H1 (cell line): Measurements from ENCODE around the gene FNDC3A. TPM values are rescaled to one million over a fixed set of nuclear protein-coding genes. Genes with fewer than 3 reads are reported as not detected.

Source experiments
- CTCF ChIA-PET: fragments of 300-600 bp; sonication (Branson Sonifier 250); formaldehyde crosslinking; loops from one replicate; lab custom pipeline; 2021; ENCODE audit not compliant: partially characterized antibody; lab: Charles Lee
- POLR2A ChIA-PET: fragments of 300-600 bp; sonication (Branson Sonifier 250); formaldehyde crosslinking; loops from one replicate; lab custom pipeline; 2021; ENCODE audit warnings: inconsistent platforms; ENCODE audit not compliant: partially characterized antibody; lab: Charles Lee
- DNase-seq, 2 experiments: peaks; one replicate each; pipeline versions ENCODE4 v3.0.0 to v3.0.0-alpha.2; 2010 to 2022; ENCODE audit warnings: low spot score in 2 of 2, low read depth in 1 of 2, mixed read lengths in 1 of 2
- FAIRE-seq: peaks from 2 replicates; lab custom pipeline; 2011; peaks lifted over from hg19 to GRCh38; lab: Jason Lieb, UNC
- H2AFZ ChIP-seq: 2 replicates; pipeline ENCODE4 v1.8.1; 2012; ENCODE audit warnings: low read length, inconsistent platforms
- H2AK5ac ChIP-seq: 2 replicates; pipeline ENCODE4 v1.6.1; 2013; ENCODE audit warnings: low read depth, low read length
- H2BK120ac ChIP-seq: replicated peaks from 2 replicates; pipeline ENCODE3; 2013; ENCODE audit warnings: low read depth, low read length, inconsistent platforms
- H2BK12ac ChIP-seq: 2 replicates; pipeline ENCODE4 v1.6.1; 2013; ENCODE audit warnings: low read depth, low read length
- H2BK15ac ChIP-seq: 2 replicates; pipeline ENCODE4 v1.6.1; 2013; ENCODE audit warnings: low read length
- H2BK20ac ChIP-seq: 2 replicates; pipeline ENCODE4 v1.6.1; 2013; ENCODE audit warnings: low read length
- H2BK5ac ChIP-seq: 2 replicates; pipeline ENCODE4 v1.6.1; 2013; ENCODE audit warnings: low read depth, low read length
- H3K14ac ChIP-seq: 2 replicates; pipeline ENCODE4 v1.6.1; 2013; ENCODE audit warnings: inconsistent platforms; ENCODE audit not compliant: insufficient read length
- H3K18ac ChIP-seq: 2 replicates; pipeline ENCODE4 v1.6.1; 2013; ENCODE audit warnings: low read length; ENCODE audit errors: extremely low read depth
- H3K23ac ChIP-seq: 2 replicates; pipeline ENCODE4 v1.6.1; 2013; ENCODE audit warnings: inconsistent platforms; ENCODE audit not compliant: insufficient read length
- H3K23me2 ChIP-seq: 2 replicates; pipeline ENCODE4 v1.6.1; 2013; ENCODE audit warnings: low read depth, low read length
- H3K27ac ChIP-seq: 2 replicates; pipeline ENCODE4 v1.6.1; 2011; ENCODE audit warnings: low read depth, low read length, inconsistent platforms
- H3K27me3 ChIP-seq, 4 experiments: replicated peaks in 1 of 4; 1 replicate in 1 of 4; 2 replicates in 3 of 4; pipeline versions ENCODE4 v1.6.1 to v1.8.1; 2011 to 2013; ENCODE audit warnings: low read length in 3 of 4, mild to moderate bottlenecking in 3 of 4, inconsistent platforms in 2 of 4, mixed read lengths in 2 of 4, moderate library complexity in 1 of 4; ENCODE audit not compliant: control insufficient read depth in 3 of 4, insufficient read depth in 3 of 4; ENCODE audit errors: extremely low read depth in 1 of 4
- H3K36me3 ChIP-seq, 4 experiments: 2 replicates each; pipeline versions ENCODE4 v1.6.1 to v1.8.1; 2011 to 2013; ENCODE audit warnings: mild to moderate bottlenecking in 4 of 4, low read length in 3 of 4, moderate library complexity in 2 of 4, control low read depth in 1 of 4, inconsistent platforms in 1 of 4; ENCODE audit not compliant: insufficient read depth in 4 of 4, control insufficient read depth in 2 of 4
- H3K4ac ChIP-seq: replicated peaks from 2 replicates; pipeline ENCODE3; 2013; ENCODE audit warnings: low read length, low read depth, mixed read lengths, inconsistent platforms; ENCODE audit not compliant: insufficient read length
- H3K4me1 ChIP-seq, 4 experiments: replicated peaks in 1 of 4; 1 replicate in 1 of 4; 2 replicates in 3 of 4; pipeline versions ENCODE4 v1.6.1 to v1.8.1; 2011 to 2013; ENCODE audit warnings: low read length in 3 of 4, inconsistent platforms in 2 of 4, mixed read lengths in 1 of 4; ENCODE audit not compliant: insufficient read depth in 4 of 4, control insufficient read depth in 3 of 4
- H3K4me2 ChIP-seq, 2 experiments: 2 replicates each; pipeline versions ENCODE4 v1.6.1 to v1.8.1; 2011 to 2013; ENCODE audit warnings: low read depth in 2 of 2, low read length in 2 of 2, control low read depth in 1 of 2, inconsistent platforms in 1 of 2, mild to moderate bottlenecking in 1 of 2; ENCODE audit not compliant: insufficient read depth in 1 of 2
- H3K4me3 ChIP-seq, 4 experiments: fragments of 200-600, 300-600 bp in 1 of 4; sonication (generic), shearing (Covaris generic), sonication (Bioruptor Twin) in 1 of 4; 2 replicates each; pipeline versions ENCODE4 v1.5.1 to v1.8.1; 2011 to 2016; ENCODE audit warnings: low read length in 4 of 4, low read depth in 3 of 4, control low read depth in 2 of 4, inconsistent platforms in 2 of 4, mild to moderate bottlenecking in 2 of 4, mixed read lengths in 1 of 4, moderate library complexity in 1 of 4; ENCODE audit not compliant: insufficient read depth in 2 of 4; ENCODE audit errors: extremely low read depth in 1 of 4
- H3K56ac ChIP-seq: replicated peaks from 2 replicates; pipeline ENCODE3; 2013; ENCODE audit warnings: low read depth, mild to moderate bottlenecking, mixed read lengths, low read length, inconsistent platforms; ENCODE audit not compliant: insufficient read length
- H3K79me1 ChIP-seq: 2 replicates; pipeline ENCODE4 v1.6.1; 2013; ENCODE audit warnings: low read depth, low read length, control low read depth
- H3K79me2 ChIP-seq, 2 experiments: 2 replicates each; pipeline versions ENCODE4 v1.6.1 to v1.8.1; 2012 to 2013; ENCODE audit warnings: low read length in 2 of 2, mild to moderate bottlenecking in 2 of 2, inconsistent platforms in 1 of 2; ENCODE audit not compliant: insufficient read depth in 2 of 2, control insufficient read depth in 1 of 2
- H3K9ac ChIP-seq, 4 experiments: replicated peaks in 1 of 4; 1 replicate in 1 of 4; 2 replicates in 3 of 4; pipeline versions ENCODE4 v1.6.1 to v1.8.1; 2011 to 2013; ENCODE audit warnings: low read depth in 3 of 4, low read length in 3 of 4, control low read depth in 2 of 4, mild to moderate bottlenecking in 2 of 4, moderate library complexity in 2 of 4, inconsistent platforms in 1 of 4; ENCODE audit errors: extremely low read depth in 1 of 4
- H3K9me3 ChIP-seq, 2 experiments: 2 replicates each; pipeline versions ENCODE4 v1.6.1 to v1.8.1; 2012 to 2013; ENCODE audit warnings: mild to moderate bottlenecking in 2 of 2, moderate library complexity in 2 of 2, control low read depth in 1 of 2, inconsistent platforms in 1 of 2, low read depth in 1 of 2, low read length in 1 of 2, mixed read lengths in 1 of 2; ENCODE audit not compliant: insufficient read depth in 2 of 2
- H4K20me1 ChIP-seq, 2 experiments: replicated peaks in 1 of 2; 2 replicates each; pipeline versions ENCODE3 to v1.8.1; 2011 to 2013; ENCODE audit warnings: inconsistent platforms in 2 of 2, low read length in 2 of 2, mild to moderate bottlenecking in 1 of 2; ENCODE audit not compliant: insufficient read depth in 2 of 2, control insufficient read depth in 1 of 2
- H4K5ac ChIP-seq: 2 replicates; pipeline ENCODE4 v1.6.1; 2013; ENCODE audit warnings: low read length, low read depth, mixed read lengths, inconsistent platforms; ENCODE audit not compliant: insufficient read length
- H4K8ac ChIP-seq: 2 replicates; pipeline ENCODE4 v1.8.0; 2013; ENCODE audit warnings: mild to moderate bottlenecking, moderate library complexity, low read length, inconsistent platforms; ENCODE audit not compliant: insufficient read depth; ENCODE audit errors: extremely low read depth
- H4K91ac ChIP-seq: replicated peaks from 2 replicates; pipeline ENCODE3; 2013; ENCODE audit warnings: low read length, mixed read lengths, inconsistent platforms; ENCODE audit not compliant: insufficient read length
- WGBS, 2 experiments: shearing (Covaris generic) in 1 of 2; methylation state at CpG; one replicate each; pipeline versions ENCODE4 v1.1.6 to v1.1.7; 2013 to 2015; ENCODE audit warnings: low lambda C conversion rate in 2 of 2, mixed read lengths in 2 of 2, inconsistent platforms in 1 of 2, low coverage in 1 of 2, missing lambda C conversion rate in 1 of 2; ENCODE audit not compliant: insufficient replicate concordance in 2 of 2, insufficient coverage in 1 of 2, insufficient read length in 1 of 2; ENCODE audit errors: extremely low coverage in 1 of 2, missing lambda C conversion rate in 1 of 2; 5-methylcytosine and 5-hydroxymethylcytosine counted together
- polyA plus RNA-seq, 7 experiments: library from polyadenylated mRNA; depleted of rRNA in 3 of 7; stranded (reverse) in 5 of 7; unstranded in 2 of 7; fragments of >200 nt in 5 of 7; fragments of 200-250 nt in 2 of 7; gene quantifications; 1 replicate in 5 of 7; 2 replicates in 1 of 7; 4 replicates in 1 of 7; pipeline versions ENCODE4 v1.2.1 to v1.2.3, GENCODE V29; 2011 to 2013; ENCODE audit warnings: missing spikeins in 2 of 7, mixed read lengths in 2 of 7
- total RNA-seq: library from RNA; stranded (reverse); fragmentation: NEBNext Ultra II Directional; extraction: Animal tissue kit (Norgen Biotek cat#: 25700); gene quantifications from 2 replicates; pipeline ENCODE4 v1.2.1, GENCODE V29; 2021
- TF ChIP-seq, protein P1 (sequence below): IDR thresholded peaks from 2 replicates; pipeline ENCODE4 v1.6.1; 2012; ENCODE audit warnings: inconsistent platforms

Gene FNDC3A
- total and polyA plus RNA-seq, 2 of the 8 experiments (the other 6 are each of a cell fraction or from before 2014, with no cell fraction given): 14.6 to 26.0 TPM

DNA sequence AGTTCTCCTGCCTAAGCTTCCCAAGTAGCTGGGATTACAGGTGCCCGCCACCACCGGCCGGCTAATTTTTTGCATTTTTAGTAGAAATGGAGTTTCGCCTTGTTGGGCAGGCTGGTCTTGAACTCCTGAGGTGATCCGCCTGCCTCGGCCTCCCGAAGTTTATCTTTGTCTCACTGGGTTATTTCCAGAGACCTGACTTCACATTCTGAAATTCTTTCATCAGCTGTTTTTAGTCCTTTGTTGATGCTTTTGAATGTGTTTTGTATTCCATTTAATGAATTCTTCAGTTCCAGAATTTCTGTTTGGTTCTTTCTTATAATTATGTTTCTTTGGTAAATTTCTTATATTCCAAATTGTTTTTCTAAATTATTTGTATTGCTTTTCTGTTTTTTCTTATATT is 189.0 kb downstream of the FNDC3A start:
- H4K20me1 ChIP-seq: peaks cover 2% of the 10 kb centered on the region in 2 experiments
- no peak overlapping the region for H2AK5ac ChIP-seq
- no peaks in the 10 kb centered on the region for H3K23me2 ChIP-seq
- H2BK5ac ChIP-seq: no peak overlapping the region
- TF ChIP-seq, protein P1, sequence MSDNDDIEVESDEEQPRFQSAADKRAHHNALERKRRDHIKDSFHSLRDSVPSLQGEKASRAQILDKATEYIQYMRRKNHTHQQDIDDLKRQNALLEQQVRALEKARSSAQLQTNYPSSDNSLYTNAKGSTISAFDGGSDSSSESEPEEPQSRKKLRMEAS: no peak
- TF ChIP-seq, all 59 proteins: peak for 0
- no peak overlapping the region for H2AFZ ChIP-seq
- H3K9me3 ChIP-seq: peaks cover 5 to 12% of the 10 kb centered on the region in 2 experiments
- H2BK12ac ChIP-seq: no peak overlapping the region
- H4K91ac ChIP-seq: no peak overlapping the region
- H3K79me1 ChIP-seq: no peaks in the 10 kb centered on the region; the same call in 1 of the 2 replicates
- no peak overlapping the region for H4K5ac ChIP-seq
- H2BK120ac ChIP-seq: no peak overlapping the region
- no peak overlapping the region for H3K56ac ChIP-seq
- FAIRE-seq: no peak
- H3K36me3 ChIP-seq: peaks cover 2 to 19% (median 5%) of the 10 kb centered on the region in 4 experiments; a peak in 6 of 8 replicates
- 88% methylated on average over 7 of the region's 7 CpGs; no CpG with 5 or more reads in 1 of the 2 experiments for WGBS, 2 experiments
- no peak overlapping the region for H3K27ac ChIP-seq
- H3K4me1 ChIP-seq: no peaks in the 10 kb centered on the region; a peak in 1 of 7 replicates
- H2BK20ac ChIP-seq: no peak overlapping the region
- H3K4ac ChIP-seq: no peak overlapping the region
- DNase-seq: no peak
- H3K27me3 ChIP-seq: no peaks in the 10 kb centered on the region
- H3K9ac ChIP-seq: no peak overlapping the region
- CTCF ChIA-PET: no interaction called here
- H3K14ac ChIP-seq: no peak overlapping the region
- no peak overlapping the region for H2BK15ac ChIP-seq
- no peak overlapping the region for H3K23ac ChIP-seq
- H3K4me3 ChIP-seq: no peak overlapping the region
- POLR2A ChIA-PET: no interaction called here
- 0 out of 4 replicates have a peak, but pooled peaks cover 0 to 2% of the 10 kb centered on the region in 2 experiments for H3K79me2 ChIP-seq
- H4K8ac ChIP-seq: no peak overlapping the region
- no peak overlapping the region for H3K18ac ChIP-seq
- no peak overlapping the region for H3K4me2 ChIP-seq
